NCI-H187 treated with DMSO at 0.1 percent for 48 hours (cell line): ENCODE measurements around the gene TAAR8.
A peak's percentile ranks its signal among the peaks of the same experiment; 100 is the strongest.
"Not testable (repeated sequence)": the region's sequence is repeated elsewhere in the genome, so short reads cannot be mapped to it uniquely, and the experiment has no call there.

Experiments
- DNase-seq: peaks from one replicate; lab custom pipeline; 2025; lab: John Stamatoyannopoulos, UW

TAAR8 gene

GRCh38 chr6:132548746-132549463 lies 3.6 kb upstream of the TAAR8 start:
- no peak for DNase-seq

- no peak for DNase-seq
Measured at GRCh38 chr6:132551214-132551613, 1.3 kb upstream of the TAAR8 start.

GRCh38 chr6:132560087-132560486 lies 7.6 kb downstream of the TAAR8 start:
- not testable (repeated sequence) for DNase-seq

- DNase-seq: no peak
Measured at GRCh38 chr6:132566404-132566803, 13.9 kb downstream of the TAAR8 start.

- DNase-seq: no peak
Measured at GRCh38 chr6:132567566-132567965, 15.1 kb downstream of the TAAR8 start.

GRCh38 chr6:132568611-132569010 lies 16.1 kb downstream of the TAAR8 start:
- DNase-seq: no peak

- DNase-seq: no peak
Measured at GRCh38 chr6:132569170-132569569, 16.7 kb downstream of the TAAR8 start.

GRCh38 chr6:132570221-132570777 lies 17.8 kb downstream of the TAAR8 start, which contains the start of gene TAAR6:
Gene TAAR6, plus strand, starts transcription at chr6:132570322. Its CDS starts 0 bp downstream, at chr6:132570322.
- no peak for DNase-seq

- DNase-seq: no peak
Measured at GRCh38 chr6:132571774-132572173, 19.3 kb downstream of the TAAR8 start.

- DNase-seq: no peak
Measured at GRCh38 chr6:132584698-132585097, 32.2 kb downstream of the TAAR8 start.

- DNase-seq: no peak
Measured at GRCh38 chr6:132587424-132587823, 35.0 kb downstream of the TAAR8 start.

GRCh38 chr6:132589454-132589853 lies 37.0 kb downstream of the TAAR8 start, which contains the start of gene TAAR5:
Gene TAAR5, minus strand, starts transcription at chr6:132589741. Its CDS starts 55 bp downstream, at chr6:132589686.
- DNase-seq: no peak

GRCh38 chr6:132590362-132590761 lies 37.9 kb downstream of the TAAR8 start:
- DNase-seq: peak; percentile 46

- DNase-seq: no peak
Measured at GRCh38 chr6:132592855-132593254, 40.4 kb downstream of the TAAR8 start.

GRCh38 chr6:132596201-132596600 lies 43.7 kb downstream of the TAAR8 start:
- DNase-seq: no peak

GRCh38 chr6:132598473-132598872 lies 46.0 kb downstream of the TAAR8 start:
- no peak for DNase-seq

- not testable (repeated sequence) for DNase-seq
Measured at GRCh38 chr6:132600900-132601299, 48.4 kb downstream of the TAAR8 start.
